Naive B cell (primary cell): Measurements from ENCODE around the gene CDC42SE2. TPM values are rescaled to one million over a fixed set of nuclear protein-coding genes. Genes with fewer than 3 reads are reported as not detected.
"Not testable (repeated sequence)": the region's sequence is repeated elsewhere in the genome, so short reads cannot be mapped to it uniquely, and the experiment has no call there.

Experiments
- ATAC-seq, 2 donors: fragments of 150-1000 bp; cut with Tn5 transposase; 2 replicates each; pipeline ENCODE4 v1.10.0; 2021; ENCODE audit warnings: low read depth in 2 of 2, mild to moderate bottlenecking in 2 of 2, moderate library complexity in 2 of 2
- DNase-seq: peaks from one replicate; pipeline ENCODE4 v3.0.0; 2022
- H3K27ac Mint-ChIP-seq, 6 donors: one replicate each; pipeline ENCODE4 v1.8.0; 2020 to 2022; ENCODE audit warnings: mild to moderate bottlenecking in 6 of 6, mixed read lengths in 6 of 6, moderate library complexity in 5 of 6, inconsistent platforms in 2 of 6
- H3K27me3 Mint-ChIP-seq, 3 donors: one replicate each; pipeline ENCODE4 v1.8.0; 2021 to 2022; ENCODE audit warnings: mixed read lengths in 3 of 3, mild to moderate bottlenecking in 1 of 3
- H3K36me3 Mint-ChIP-seq, 2 donors: one replicate each; pipeline ENCODE4 v1.8.0; 2020 to 2022; ENCODE audit warnings: mixed read lengths in 2 of 2, inconsistent platforms in 1 of 2, mild to moderate bottlenecking in 1 of 2
- H3K4me1 Mint-ChIP-seq, 3 donors: one replicate each; pipeline ENCODE4 v1.8.0; 2020 to 2022; ENCODE audit warnings: mixed read lengths in 3 of 3, inconsistent platforms in 1 of 3, mild to moderate bottlenecking in 1 of 3, moderate library complexity in 1 of 3
- H3K4me3 Mint-ChIP-seq, 8 donors: one replicate each; pipeline ENCODE4 v1.8.0; 2020 to 2022; ENCODE audit warnings: mild to moderate bottlenecking in 8 of 8, mixed read lengths in 8 of 8, moderate library complexity in 8 of 8, inconsistent platforms in 2 of 8
- H3K9me3 Mint-ChIP-seq, 7 donors: one replicate each; pipeline ENCODE4 v1.8.0; 2020 to 2022; ENCODE audit warnings: mixed read lengths in 7 of 7, mild to moderate bottlenecking in 5 of 7, inconsistent platforms in 2 of 7, moderate library complexity in 1 of 7
- polyA plus RNA-seq, 6 donors: library from polyadenylated mRNA; unstranded; fragments of 300-500 nt; fragmentation: Illumina TruSeq; gene quantifications; one replicate each; pipeline ENCODE4 v1.2.3, GENCODE V29; 2021; ENCODE audit warnings: low read depth in 6 of 6

Gene CDC42SE2
- polyA plus RNA-seq, 6 donors from 2014 or later = 168 to 314 (median 243) TPM

GRCh38 chr5:131371835-131372234 lies 108.0 kb downstream of the CDC42SE2 start:
- peaks cover 62 to 89% (median 85%) of the 10 kb centered on the region in 3 donors for H3K4me1 Mint-ChIP-seq
- no peak for DNase-seq
- peak overlapping the region; percentile 88 to 99 (median 92) for H3K27ac Mint-ChIP-seq
- ATAC-seq = peak; percentile 36 to 50
- H3K36me3 Mint-ChIP-seq = peaks cover 9 to 31% of the 10 kb centered on the region in 2 donors
- no peaks in the 10 kb centered on the region for H3K27me3 Mint-ChIP-seq
- H3K4me3 Mint-ChIP-seq = peak overlapping the region in 7 of 8 donors; percentile 14 to 73 (median 49)
- no peaks in the 10 kb centered on the region for H3K9me3 Mint-ChIP-seq

- peak overlapping the region; percentile 91 to 99 (median 96) for H3K27ac Mint-ChIP-seq
- H3K4me3 Mint-ChIP-seq = peak overlapping the region in 7 of 8 donors; percentile 21 to 77 (median 62)
- no peak for DNase-seq
- no peak for ATAC-seq
- peaks cover 4 to 20% of the 10 kb centered on the region in 2 donors for H3K36me3 Mint-ChIP-seq
- H3K4me1 Mint-ChIP-seq = peaks cover 55 to 94% (median 74%) of the 10 kb centered on the region in 3 donors
- no peaks in the 10 kb centered on the region for H3K27me3 Mint-ChIP-seq
- no peaks in the 10 kb centered on the region for H3K9me3 Mint-ChIP-seq
Measured at GRCh38 chr5:131373265-131373664, 109.4 kb downstream of the CDC42SE2 start.

GRCh38 chr5:131375351-131375750 lies 111.5 kb downstream of the CDC42SE2 start:
- Mint-ChIP-seq H3K4me3 (peak overlapping the region; percentile 38 to 77 (median 64)), H3K36me3 (peaks cover under 1 to 10% of the 10 kb centered on the region in 2 donors), H3K9me3 (no peaks in the 10 kb centered on the region), H3K4me1 (peaks cover 45 to 94% (median 68%) of the 10 kb centered on the region in 3 donors), H3K27ac (peak overlapping the region; percentile 94 to 99 (median 96)), H3K27me3 (no peaks in the 10 kb centered on the region)
- no peak for ATAC-seq
- no peak for DNase-seq

- Mint-ChIP-seq H3K36me3 (peaks cover 16 to 20% of the 10 kb centered on the region in 2 donors), H3K4me1 (peaks cover 50 to 96% (median 68%) of the 10 kb centered on the region in 3 donors), H3K4me3 (peak overlapping the region in 5 of 8 donors; percentile 8 to 68 (median 25)), H3K9me3 (peaks cover 0 to 5% (median 0%) of the 10 kb centered on the region in 7 donors), H3K27ac (peak overlapping the region; percentile 91 to 99 (median 94)), H3K27me3 (no peaks in the 10 kb centered on the region)
- ATAC-seq = no peak
- no peak for DNase-seq
Measured at GRCh38 chr5:131377346-131377745, 113.5 kb downstream of the CDC42SE2 start.

- Mint-ChIP-seq H3K9me3 (peaks cover 0 to 5% (median 0%) of the 10 kb centered on the region in 7 donors), H3K27ac (peak overlapping the region; percentile 91 to 99 (median 94)), H3K27me3 (no peaks in the 10 kb centered on the region), H3K4me1 (peaks cover 54 to 96% (median 71%) of the 10 kb centered on the region in 3 donors), H3K36me3 (peaks cover 16 to 20% of the 10 kb centered on the region in 2 donors), H3K4me3 (peak overlapping the region in 3 of 8 donors; percentile 25 to 71 (median 68))
- DNase-seq = no peak
- no peak for ATAC-seq
Measured at GRCh38 chr5:131377785-131378325, 114.0 kb downstream of the CDC42SE2 start.

GRCh38 chr5:131378721-131379541 lies 115.1 kb downstream of the CDC42SE2 start:
- DNase-seq = peak; percentile 29

GRCh38 chr5:131379723-131380122 lies 115.9 kb downstream of the CDC42SE2 start:
- H3K4me3 Mint-ChIP-seq = peak overlapping the region; percentile 54 to 90 (median 82)
- H3K27me3 Mint-ChIP-seq = no peaks in the 10 kb centered on the region
- peak overlapping the region; percentile 97 to 100 (median 99) for H3K27ac Mint-ChIP-seq
- peak; percentile 84 for DNase-seq
- peaks cover 0 to 5% (median 0%) of the 10 kb centered on the region in 7 donors for H3K9me3 Mint-ChIP-seq
- peak; percentile 68 to 71 for ATAC-seq
- peaks cover 44 to 86% (median 59%) of the 10 kb centered on the region in 3 donors for H3K4me1 Mint-ChIP-seq
- H3K36me3 Mint-ChIP-seq = peaks cover 10 to 16% of the 10 kb centered on the region in 2 donors

More at GRCh38 chr5:131378721-131379541, 115.1 kb downstream of the CDC42SE2 start:
- Mint-ChIP-seq H3K27me3 (no peaks in the 10 kb centered on the region), H3K9me3 (peaks cover 0 to 5% (median 0%) of the 10 kb centered on the region in 7 donors), H3K27ac (peak overlapping the region; percentile 97 to 100 (median 99)), H3K4me3 (peak overlapping the region; percentile 15 to 90 (median 80)), H3K4me1 (peaks cover 46 to 92% (median 62%) of the 10 kb centered on the region in 3 donors), H3K36me3 (peaks cover 10 to 16% of the 10 kb centered on the region in 2 donors)
- ATAC-seq = peak; percentile 25 to 43

- peak overlapping the region; percentile 45 to 90 (median 82) for H3K4me3 Mint-ChIP-seq
- H3K27me3 Mint-ChIP-seq, DNase-seq, H3K9me3 Mint-ChIP-seq, ATAC-seq: not testable (repeated sequence)
- H3K4me1 Mint-ChIP-seq = peaks cover 43 to 81% (median 56%) of the 10 kb centered on the region in 3 donors
- H3K27ac Mint-ChIP-seq = peak overlapping the region; percentile 97 to 100 (median 99)
- H3K36me3 Mint-ChIP-seq = peaks cover 10 to 16% of the 10 kb centered on the region in 2 donors
Measured at GRCh38 chr5:131380238-131380637, 116.4 kb downstream of the CDC42SE2 start.

- peaks cover 10 to 16% of the 10 kb centered on the region in 2 donors for H3K36me3 Mint-ChIP-seq
- DNase-seq = no peak
Measured at GRCh38 chr5:131381021-131381420, 117.2 kb downstream of the CDC42SE2 start.

GRCh38 chr5:131381777-131382176 lies 117.9 kb downstream of the CDC42SE2 start:
- peaks cover 10 to 16% of the 10 kb centered on the region in 2 donors for H3K36me3 Mint-ChIP-seq
- ATAC-seq (no peak), DNase-seq (no peak)
- H3K27ac Mint-ChIP-seq = peak overlapping the region; percentile 96 to 100 (median 98)
- peaks cover 0 to 5% (median 0%) of the 10 kb centered on the region in 7 donors for H3K9me3 Mint-ChIP-seq
- no peaks in the 10 kb centered on the region for H3K27me3 Mint-ChIP-seq
- H3K4me1 Mint-ChIP-seq = peaks cover 36 to 65% (median 50%) of the 10 kb centered on the region in 3 donors
- peak overlapping the region; percentile 15 to 90 (median 74) for H3K4me3 Mint-ChIP-seq

More at GRCh38 chr5:131381021-131381420, 117.2 kb downstream of the CDC42SE2 start:
- H3K4me3 Mint-ChIP-seq = peak overlapping the region; percentile 49 to 90 (median 76)
- no peaks in the 10 kb centered on the region for H3K27me3 Mint-ChIP-seq
- H3K4me1 Mint-ChIP-seq = peaks cover 39 to 73% (median 56%) of the 10 kb centered on the region in 3 donors
- no peak for ATAC-seq
- H3K9me3 Mint-ChIP-seq = peaks cover 0 to 5% (median 0%) of the 10 kb centered on the region in 7 donors
- H3K27ac Mint-ChIP-seq = peak overlapping the region; percentile 97 to 100 (median 99)

GRCh38 chr5:131382407-131383395 lies 118.8 kb downstream of the CDC42SE2 start:
- DNase-seq = peak; percentile 76
- Mint-ChIP-seq H3K4me3 (peak overlapping the region in 7 of 8 donors; percentile 35 to 79 (median 71)), H3K36me3 (peaks cover 10 to 16% of the 10 kb centered on the region in 2 donors), H3K4me1 (peaks cover 35 to 56% (median 48%) of the 10 kb centered on the region in 3 donors), H3K9me3 (peaks cover 0 to 5% (median 0%) of the 10 kb centered on the region in 7 donors), H3K27me3 (no peaks in the 10 kb centered on the region), H3K27ac (peak overlapping the region; percentile 96 to 100 (median 98))
- peak; percentile 67 to 69 for ATAC-seq

GRCh38 chr5:131384173-131384572 lies 120.3 kb downstream of the CDC42SE2 start:
- peaks cover 10 to 16% of the 10 kb centered on the region in 2 donors for H3K36me3 Mint-ChIP-seq
- no peak overlapping the region for H3K4me3 Mint-ChIP-seq
- peaks cover 32 to 46% (median 43%) of the 10 kb centered on the region in 3 donors for H3K4me1 Mint-ChIP-seq

More at GRCh38 chr5:131384173-131384572, 120.3 kb downstream of the CDC42SE2 start:
- H3K27me3 Mint-ChIP-seq = no peaks in the 10 kb centered on the region
- ATAC-seq (no peak), DNase-seq (no peak)
- H3K9me3 Mint-ChIP-seq = peaks cover 0 to 5% (median 0%) of the 10 kb centered on the region in 7 donors
- peak overlapping the region in 5 of 6 donors; percentile 47 to 83 (median 80) for H3K27ac Mint-ChIP-seq
